ENCODE results near the gene LIPG. TPM values are rescaled to one million over a fixed set of nuclear protein-coding genes. Genes with fewer than 3 reads are reported as not detected.
"Not testable (repeated sequence)": the region's sequence is repeated elsewhere in the genome, so short reads cannot be mapped to it uniquely, and the experiment has no call there.

Gene LIPG
- total RNA-seq, 1 donor from 2014 or later: 0.59 TPM

GRCh38 chr18:49553003-49553402 is 8.9 kb upstream of the LIPG start:
- DNase-seq (ENCODE audit: low spot score): no peak
- Mint-ChIP-seq H3K27me3 (ENCODE audit: low read depth) (peaks cover 22% of the 10 kb centered on the region), H3K4me3 (ENCODE audit: low read depth) (no peak overlapping the region), H3K9me3 (no peaks in the 10 kb centered on the region), H3K36me3 (ENCODE audit: low read depth) (no peaks in the 10 kb centered on the region), H3K4me1 (ENCODE audit: low read depth) (no peaks in the 10 kb centered on the region), H3K27ac (no peak overlapping the region)
- intact Hi-C loops (cut with micrococcal nuclease): no loop called here

GRCh38 chr18:49555641-49556040 is 6.2 kb upstream of the LIPG start:
- Mint-ChIP-seq H3K27ac (no peak overlapping the region), H3K9me3 (no peaks in the 10 kb centered on the region), H3K27me3 (ENCODE audit: low read depth) (peaks cover 40% of the 10 kb centered on the region), H3K36me3 (ENCODE audit: low read depth) (no peaks in the 10 kb centered on the region), H3K4me1 (ENCODE audit: low read depth) (peaks cover 3% of the 10 kb centered on the region), H3K4me3 (ENCODE audit: low read depth) (no peak overlapping the region)
- DNase-seq (ENCODE audit: low spot score): no peak
- intact Hi-C loops (cut with micrococcal nuclease): no loop called here

GRCh38 chr18:49558356-49558755 is 3.5 kb upstream of the LIPG start:
- no peak overlapping the region for H3K4me3 Mint-ChIP-seq (ENCODE audit: low read depth)
- H3K27me3 Mint-ChIP-seq (ENCODE audit: low read depth): peaks cover 56% of the 10 kb centered on the region

GRCh38 chr18:49559326-49559931 is 2.4 kb upstream of the LIPG start:
- H3K36me3 Mint-ChIP-seq (ENCODE audit: low read depth); H3K27ac Mint-ChIP-seq; H3K9me3 Mint-ChIP-seq; DNase-seq (ENCODE audit: low spot score); H3K4me3 Mint-ChIP-seq (ENCODE audit: low read depth): not testable (repeated sequence)
- Mint-ChIP-seq H3K27me3 (ENCODE audit: low read depth) (peaks cover 61% of the 10 kb centered on the region), H3K4me1 (ENCODE audit: low read depth) (peaks cover 26% of the 10 kb centered on the region)
- intact Hi-C loops (cut with micrococcal nuclease): loop anchor here (1.0 kb wide), 1 partner anchor 299 kb away; no protein-coding TSS in a partner anchor

More at GRCh38 chr18:49558356-49558755, 3.5 kb upstream of the LIPG start:
- no peaks in the 10 kb centered on the region for H3K9me3 Mint-ChIP-seq
- no peaks in the 10 kb centered on the region for H3K36me3 Mint-ChIP-seq (ENCODE audit: low read depth)
- intact Hi-C loops (cut with micrococcal nuclease): no loop called here
- no peak overlapping the region for H3K27ac Mint-ChIP-seq
- H3K4me1 Mint-ChIP-seq (ENCODE audit: low read depth): peaks cover 24% of the 10 kb centered on the region
- no peak for DNase-seq (ENCODE audit: low spot score)

- peaks cover 26% of the 10 kb centered on the region for H3K4me1 Mint-ChIP-seq (ENCODE audit: low read depth)
- no peaks in the 10 kb centered on the region for H3K36me3 Mint-ChIP-seq (ENCODE audit: low read depth)
- no peaks in the 10 kb centered on the region for H3K9me3 Mint-ChIP-seq
- no peak overlapping the region for H3K27ac Mint-ChIP-seq
- no peak overlapping the region for H3K4me3 Mint-ChIP-seq (ENCODE audit: low read depth)
- H3K27me3 Mint-ChIP-seq (ENCODE audit: low read depth): peaks cover 60% of the 10 kb centered on the region
- DNase-seq (ENCODE audit: low spot score): no peak
- intact Hi-C loops (cut with micrococcal nuclease): loop anchor here (5.0 kb wide), 1 partner anchor 167 kb away; no protein-coding TSS in a partner anchor
These were observed 1.6 kb upstream of the LIPG start for GRCh38 chr18:49560277-49560623.

- Mint-ChIP-seq H3K4me3 (ENCODE audit: low read depth) (peak overlapping the region; percentile 63), H3K27me3 (ENCODE audit: low read depth) (peaks cover 64% of the 10 kb centered on the region), H3K27ac (no peak overlapping the region), H3K9me3 (no peaks in the 10 kb centered on the region), H3K36me3 (ENCODE audit: low read depth) (no peaks in the 10 kb centered on the region), H3K4me1 (ENCODE audit: low read depth) (peaks cover 26% of the 10 kb centered on the region)
- intact Hi-C loops (cut with micrococcal nuclease): loop anchor here (5.0 kb wide), 1 partner anchor 167 kb away; no protein-coding TSS in a partner anchor
- no peak for DNase-seq (ENCODE audit: low spot score)
These were observed 1.1 kb upstream of the LIPG start for GRCh38 chr18:49560624-49561288.

GRCh38 chr18:49562481-49563129 is 748 bp downstream of the LIPG start:
- peaks cover 26% of the 10 kb centered on the region for H3K4me1 Mint-ChIP-seq (ENCODE audit: low read depth)
- no peaks in the 10 kb centered on the region for H3K9me3 Mint-ChIP-seq
- intact Hi-C loops (cut with micrococcal nuclease): loop anchor here (5.0 kb wide), 1 partner anchor 165 kb away; no protein-coding TSS in a partner anchor
- no peaks in the 10 kb centered on the region for H3K36me3 Mint-ChIP-seq (ENCODE audit: low read depth)
- no peak for DNase-seq (ENCODE audit: low spot score)
- H3K27ac Mint-ChIP-seq: no peak overlapping the region
- H3K27me3 Mint-ChIP-seq (ENCODE audit: low read depth): peaks cover 72% of the 10 kb centered on the region
- peak overlapping the region; percentile 63 for H3K4me3 Mint-ChIP-seq (ENCODE audit: low read depth)

GRCh38 chr18:49563130-49563540 is 1.3 kb downstream of the LIPG start:
- Mint-ChIP-seq H3K9me3 (no peaks in the 10 kb centered on the region), H3K4me3 (ENCODE audit: low read depth) (peak overlapping the region; percentile 63), H3K4me1 (ENCODE audit: low read depth) (peaks cover 26% of the 10 kb centered on the region), H3K27ac (no peak overlapping the region), H3K27me3 (ENCODE audit: low read depth) (peaks cover 72% of the 10 kb centered on the region), H3K36me3 (ENCODE audit: low read depth) (no peaks in the 10 kb centered on the region)
- DNase-seq (ENCODE audit: low spot score): no peak
- intact Hi-C loops (cut with micrococcal nuclease): loop anchor here (5.0 kb wide), 1 partner anchor 164 kb away; no protein-coding TSS in a partner anchor

- DNase-seq (ENCODE audit: low spot score): no peak
- H3K27ac Mint-ChIP-seq: no peak overlapping the region
- H3K36me3 Mint-ChIP-seq (ENCODE audit: low read depth): no peaks in the 10 kb centered on the region
- H3K4me1 Mint-ChIP-seq (ENCODE audit: low read depth): peaks cover 26% of the 10 kb centered on the region
- no peaks in the 10 kb centered on the region for H3K9me3 Mint-ChIP-seq
- no peak overlapping the region for H3K4me3 Mint-ChIP-seq (ENCODE audit: low read depth)
- intact Hi-C loops (cut with micrococcal nuclease): loop anchor here (5.0 kb wide), 1 partner anchor 163 kb away; no protein-coding TSS in a partner anchor
- peaks cover 66% of the 10 kb centered on the region for H3K27me3 Mint-ChIP-seq (ENCODE audit: low read depth)
These were observed 2.1 kb downstream of the LIPG start for GRCh38 chr18:49563701-49564517.

GRCh38 chr18:49564518-49564834 is 2.6 kb downstream of the LIPG start:
- no peaks in the 10 kb centered on the region for H3K36me3 Mint-ChIP-seq (ENCODE audit: low read depth)
- intact Hi-C loops (cut with micrococcal nuclease): loop anchor here (5.0 kb wide), 1 partner anchor 163 kb away; no protein-coding TSS in a partner anchor
- no peak for DNase-seq (ENCODE audit: low spot score)
- peaks cover 26% of the 10 kb centered on the region for H3K4me1 Mint-ChIP-seq (ENCODE audit: low read depth)
- peaks cover 62% of the 10 kb centered on the region for H3K27me3 Mint-ChIP-seq (ENCODE audit: low read depth)
- no peak overlapping the region for H3K27ac Mint-ChIP-seq
- no peak overlapping the region for H3K4me3 Mint-ChIP-seq (ENCODE audit: low read depth)
- no peaks in the 10 kb centered on the region for H3K9me3 Mint-ChIP-seq

- H3K4me1 Mint-ChIP-seq (ENCODE audit: low read depth): peaks cover 26% of the 10 kb centered on the region
- H3K27ac Mint-ChIP-seq: no peak overlapping the region
- H3K4me3 Mint-ChIP-seq (ENCODE audit: low read depth): no peak overlapping the region
- no peak for DNase-seq (ENCODE audit: low spot score)
- H3K27me3 Mint-ChIP-seq (ENCODE audit: low read depth): peaks cover 57% of the 10 kb centered on the region
- no peaks in the 10 kb centered on the region for H3K9me3 Mint-ChIP-seq
- no peaks in the 10 kb centered on the region for H3K36me3 Mint-ChIP-seq (ENCODE audit: low read depth)
- intact Hi-C loops (cut with micrococcal nuclease): no loop called here
These were observed 3.2 kb downstream of the LIPG start for GRCh38 chr18:49565101-49565500.

GRCh38 chr18:49565612-49566011 is 3.8 kb downstream of the LIPG start:
- no peaks in the 10 kb centered on the region for H3K9me3 Mint-ChIP-seq
- no peak overlapping the region for H3K27ac Mint-ChIP-seq
- DNase-seq (ENCODE audit: low spot score): no peak
- no peak overlapping the region for H3K4me3 Mint-ChIP-seq (ENCODE audit: low read depth)
- H3K27me3 Mint-ChIP-seq (ENCODE audit: low read depth): peaks cover 52% of the 10 kb centered on the region
- peaks cover 23% of the 10 kb centered on the region for H3K4me1 Mint-ChIP-seq (ENCODE audit: low read depth)
- intact Hi-C loops (cut with micrococcal nuclease): no loop called here
- no peaks in the 10 kb centered on the region for H3K36me3 Mint-ChIP-seq (ENCODE audit: low read depth)
